Loucy (cell line): ENCODE results near the gene FES.

Experiments used
- EZH2phosphoT487 ChIP-seq: fragments of 200-600 bp; IDR thresholded peaks from 2 replicates; pipeline ENCODE4 v1.6.1; 2018; ENCODE audit warnings: antibody characterized with exemption, mild to moderate bottlenecking, moderate library complexity, borderline replicate concordance
- TF ChIP-seq, protein P1 (sequence below): fragments of 200-600 bp; sonication (generic); conservative IDR thresholded peaks from 2 replicates; pipeline ENCODE4 v1.5.1; 2014; ENCODE audit warnings: mild to moderate bottlenecking, antibody characterized with exemption, low read length

DNA sequence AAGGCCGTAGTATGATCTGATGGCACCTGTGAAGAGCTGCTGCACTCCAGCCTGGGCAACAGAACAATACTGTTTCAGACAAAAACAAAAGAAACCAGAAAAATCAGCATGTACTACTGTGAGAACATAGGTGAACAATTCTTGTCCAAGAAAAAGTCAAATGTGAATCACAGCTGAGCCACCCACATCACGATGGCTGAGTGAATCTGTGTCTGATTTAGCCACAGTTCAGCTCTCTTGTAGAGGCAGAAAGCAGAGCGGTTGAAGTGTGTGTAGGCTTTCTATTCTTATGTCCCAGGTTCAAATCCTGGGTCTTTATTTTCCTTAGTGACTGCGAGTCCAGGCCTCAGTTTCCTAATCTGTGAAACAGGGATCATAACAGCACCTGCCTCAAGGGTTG is 20.3 kb upstream of the FES start:
- TF ChIP-seq, protein P1, sequence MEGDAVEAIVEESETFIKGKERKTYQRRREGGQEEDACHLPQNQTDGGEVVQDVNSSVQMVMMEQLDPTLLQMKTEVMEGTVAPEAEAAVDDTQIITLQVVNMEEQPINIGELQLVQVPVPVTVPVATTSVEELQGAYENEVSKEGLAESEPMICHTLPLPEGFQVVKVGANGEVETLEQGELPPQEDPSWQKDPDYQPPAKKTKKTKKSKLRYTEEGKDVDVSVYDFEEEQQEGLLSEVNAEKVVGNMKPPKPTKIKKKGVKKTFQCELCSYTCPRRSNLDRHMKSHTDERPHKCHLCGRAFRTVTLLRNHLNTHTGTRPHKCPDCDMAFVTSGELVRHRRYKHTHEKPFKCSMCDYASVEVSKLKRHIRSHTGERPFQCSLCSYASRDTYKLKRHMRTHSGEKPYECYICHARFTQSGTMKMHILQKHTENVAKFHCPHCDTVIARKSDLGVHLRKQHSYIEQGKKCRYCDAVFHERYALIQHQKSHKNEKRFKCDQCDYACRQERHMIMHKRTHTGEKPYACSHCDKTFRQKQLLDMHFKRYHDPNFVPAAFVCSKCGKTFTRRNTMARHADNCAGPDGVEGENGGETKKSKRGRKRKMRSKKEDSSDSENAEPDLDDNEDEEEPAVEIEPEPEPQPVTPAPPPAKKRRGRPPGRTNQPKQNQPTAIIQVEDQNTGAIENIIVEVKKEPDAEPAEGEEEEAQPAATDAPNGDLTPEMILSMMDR: no peak
- no peak for TF ChIP-seq EZH2phosphoT487
